Measurements from ENCODE around the gene LGR4. TPM values are rescaled to one million over a fixed set of nuclear protein-coding genes. Genes with fewer than 3 reads are reported as not detected.

LGR4 gene
- total RNA-seq, 2 experiments from 2014 or later, result 0.06 to 1.2 TPM

DNA sequence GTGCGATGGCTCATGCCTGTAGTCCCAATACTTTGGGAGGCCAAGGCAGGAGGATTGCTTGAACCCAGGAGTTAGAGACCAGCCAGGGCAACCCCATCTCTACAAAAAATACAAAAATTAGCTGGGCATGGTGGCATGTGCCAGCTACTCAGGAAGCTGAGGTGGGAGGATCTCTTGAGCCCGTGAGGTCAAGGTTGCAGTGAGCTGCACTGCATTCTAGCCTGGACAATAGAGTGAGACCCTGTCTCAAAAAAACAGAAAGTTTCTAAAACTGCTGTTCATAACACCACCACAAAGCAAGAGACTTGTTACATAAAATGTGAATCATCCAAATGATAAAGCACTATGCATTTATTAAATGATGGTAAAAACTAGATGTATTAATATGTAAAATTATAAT lies 69.4 kb downstream of the LGR4 start:
- no TSS peak for BruUV-seq (replicated peaks)
- H3K4me2 ChIP-seq (ENCODE audit: low read length), result no peak overlapping the region
- H3K9me2 ChIP-seq (ENCODE audit: insufficient read depth, low read length), result no peaks in the 10 kb centered on the region
- ChIA-PET CTCF (ENCODE audit: unreplicated experiment) (no interaction called here), POLR2A (interaction anchor here (1.5 kb wide), 1 partner anchor 11 kb away, joined by 4 read pairs; no protein-coding TSS in a partner anchor)
- intact Hi-C loops (cut with micrococcal nuclease; ENCODE audit: unreplicated experiment), result no loop called here
- H3K4me1 ChIP-seq (ENCODE audit: insufficient read depth, low read length, poor library complexity, severe bottlenecking), result no peaks in the 10 kb centered on the region
- TF ChIP-seq EZH2phosphoT487 (IDR thresholded peaks at IDR 0.05; ENCODE audit: borderline replicate concordance, low read depth, low read length), result no peak
- no peak for TF ChIP-seq CTCF (conservative IDR thresholded peaks at IDR 0.05; ENCODE audit: low read length)
- DNase-seq (ENCODE audit: low spot score), result no peak
- no peak overlapping the region for H3K4me3 ChIP-seq (ENCODE audit: low read depth, low read length, poor library complexity, severe bottlenecking)
- H2AFZ ChIP-seq (ENCODE audit: low read length), result no peak overlapping the region
- H3K36me3 ChIP-seq (ENCODE audit: insufficient read depth, low read length), result no peaks in the 10 kb centered on the region
- H3K27ac ChIP-seq (ENCODE audit: low read depth, low read length, poor library complexity, severe bottlenecking), result no peak overlapping the region
- H3K9me3 ChIP-seq (ENCODE audit: low read length), result no peaks in the 10 kb centered on the region
- no peaks in the 10 kb centered on the region for H3K79me2 ChIP-seq (ENCODE audit: insufficient read depth, low read depth, low read length)
- no peaks in the 10 kb centered on the region for H4K20me1 ChIP-seq (ENCODE audit: insufficient read depth, low read length)

DNA sequence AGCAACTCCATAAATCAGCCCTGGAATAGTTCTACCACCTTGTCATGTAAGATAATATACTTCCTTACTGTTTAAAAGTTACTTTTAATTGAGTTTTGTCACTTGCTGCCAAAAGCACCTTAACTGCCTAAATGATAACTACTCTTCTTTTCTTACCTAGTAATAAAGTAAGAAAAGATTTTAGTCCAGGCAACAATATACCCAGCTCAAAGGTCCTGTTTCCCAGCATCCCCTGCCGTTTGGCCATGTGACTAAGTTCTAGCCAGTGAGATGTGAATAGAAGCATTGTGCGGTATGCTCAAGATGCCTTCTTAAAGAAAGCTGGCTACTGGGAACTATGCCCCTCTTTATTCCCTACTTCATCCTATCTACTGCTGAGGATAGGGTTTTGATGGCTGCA lies 70.1 kb downstream of the LGR4 start:
- Histone ChIP-seq H3K4me1 (ENCODE audit: insufficient read depth, low read length, poor library complexity, severe bottlenecking) (no peaks in the 10 kb centered on the region), H4K20me1 (ENCODE audit: insufficient read depth, low read length) (no peaks in the 10 kb centered on the region), H3K4me2 (ENCODE audit: low read length) (no peak overlapping the region), H3K4me3 (ENCODE audit: low read depth, low read length, poor library complexity, severe bottlenecking) (no peak overlapping the region), H3K9me3 (ENCODE audit: low read length) (no peaks in the 10 kb centered on the region), H3K79me2 (ENCODE audit: insufficient read depth, low read depth, low read length) (no peaks in the 10 kb centered on the region), H3K27ac (ENCODE audit: low read depth, low read length, poor library complexity, severe bottlenecking) (no peak overlapping the region), H2AFZ (ENCODE audit: low read length) (no peak overlapping the region), H3K36me3 (ENCODE audit: insufficient read depth, low read length) (no peaks in the 10 kb centered on the region), H3K9me2 (ENCODE audit: insufficient read depth, low read length) (no peaks in the 10 kb centered on the region)
- ChIA-PET CTCF (ENCODE audit: unreplicated experiment) (no interaction called here), POLR2A (interaction anchor here (1.5 kb wide), 1 partner anchor 12 kb away, joined by 4 read pairs; no protein-coding TSS in a partner anchor)
- no peak for TF ChIP-seq EZH2phosphoT487 (IDR thresholded peaks at IDR 0.05; ENCODE audit: borderline replicate concordance, low read depth, low read length)
- no peak for TF ChIP-seq CTCF (conservative IDR thresholded peaks at IDR 0.05; ENCODE audit: low read length)
- intact Hi-C loops (cut with micrococcal nuclease; ENCODE audit: unreplicated experiment), result no loop called here
- BruUV-seq (replicated peaks), result no TSS peak
- no peak for DNase-seq (ENCODE audit: low spot score)

DNA sequence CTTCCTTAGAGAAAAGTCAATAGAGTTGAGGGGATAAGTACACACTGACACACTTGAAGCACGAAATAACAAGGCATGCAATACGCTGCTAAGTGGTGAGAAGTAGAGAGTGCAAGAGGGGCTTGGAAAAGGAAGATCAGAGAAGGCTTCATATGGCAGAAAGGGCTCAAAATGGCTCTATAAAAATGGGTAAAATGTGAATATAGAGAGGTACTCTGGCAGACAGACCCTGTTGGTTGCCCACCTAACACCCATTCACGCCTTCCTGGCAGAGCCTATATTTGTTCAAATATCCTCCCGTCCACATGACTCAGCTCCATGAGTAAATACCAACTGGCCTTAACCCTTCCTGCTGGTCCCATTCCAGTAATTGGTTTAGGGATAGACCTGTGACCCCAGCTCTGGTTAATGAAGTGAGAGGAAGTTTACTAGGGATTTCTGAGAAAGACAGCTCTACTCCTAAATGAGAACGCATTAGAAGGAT lies 70.7 kb downstream of the LGR4 start:
- DNase-seq (ENCODE audit: low spot score), result no peak
- H2AFZ ChIP-seq (ENCODE audit: low read length), result no peak overlapping the region
- no peak overlapping the region for H3K4me3 ChIP-seq (ENCODE audit: low read depth, low read length, poor library complexity, severe bottlenecking)
- H3K79me2 ChIP-seq (ENCODE audit: insufficient read depth, low read depth, low read length), result no peaks in the 10 kb centered on the region
- intact Hi-C loops (cut with micrococcal nuclease; ENCODE audit: unreplicated experiment), result no loop called here
- TF ChIP-seq CTCF (conservative IDR thresholded peaks at IDR 0.05; ENCODE audit: low read length), result no peak
- TF ChIP-seq EZH2phosphoT487 (IDR thresholded peaks at IDR 0.05; ENCODE audit: borderline replicate concordance, low read depth, low read length), result no peak
- CTCF ChIA-PET (ENCODE audit: unreplicated experiment), result no interaction called here
- no peaks in the 10 kb centered on the region for H3K4me1 ChIP-seq (ENCODE audit: insufficient read depth, low read length, poor library complexity, severe bottlenecking)
- H3K27ac ChIP-seq (ENCODE audit: low read depth, low read length, poor library complexity, severe bottlenecking), result no peak overlapping the region
- no peaks in the 10 kb centered on the region for H4K20me1 ChIP-seq (ENCODE audit: insufficient read depth, low read length)
- H3K9me3 ChIP-seq (ENCODE audit: low read length), result no peaks in the 10 kb centered on the region
- H3K36me3 ChIP-seq (ENCODE audit: insufficient read depth, low read length), result no peaks in the 10 kb centered on the region
- no TSS peak for BruUV-seq (replicated peaks)
- no peak overlapping the region for H3K4me2 ChIP-seq (ENCODE audit: low read length)
- POLR2A ChIA-PET, result no interaction called here
- H3K9me2 ChIP-seq (ENCODE audit: insufficient read depth, low read length), result no peaks in the 10 kb centered on the region

Measured in OCI-LY7 (cell line).